Measurements from ENCODE around the gene TRAF3IP3. TPM values are rescaled to one million over a fixed set of nuclear protein-coding genes. Genes with fewer than 3 reads are reported as not detected.

The TRAF3IP3 gene
- total RNA-seq, 1 experiment from 2014 or later = not detected

- H3K27ac Mint-ChIP-seq (ENCODE audit: unreplicated experiment) = no peak overlapping the region
- Histone ChIP-seq H3K36me3 (ENCODE audit: control insufficient read depth, insufficient read depth, low read length) (no peaks in the 10 kb centered on the region), H3K4me3 (ENCODE audit: low read depth, low read length) (no peak overlapping the region), H3K9me3 (no peaks in the 10 kb centered on the region), H3K27me3 (replicated peaks; ENCODE audit: control insufficient read depth, insufficient read depth, low read length) (no peaks in the 10 kb centered on the region), H3K4me1 (no peaks in the 10 kb centered on the region)
- no peak for TF ChIP-seq CTCF (IDR thresholded peaks at IDR 0.05; ENCODE audit: insufficient read depth in 1 of 2, low read depth in 1 of 2, low read length in 1 of 2, severe bottlenecking in 1 of 2, unreplicated experiment in 1 of 2)
- no peaks in the 10 kb centered on the region for H3K9me3 Mint-ChIP-seq (ENCODE audit: unreplicated experiment)
- no peaks in the 10 kb centered on the region for H3K4me1 Mint-ChIP-seq (ENCODE audit: low read depth, unreplicated experiment)
- no TSS peak for BruUV-seq (replicated peaks)
- CTCF ChIA-PET = interaction anchor here (0.7 kb wide), 1 partner anchor 11 kb away, joined by 3 read pairs; no protein-coding TSS in a partner anchor
- DNase-seq = no peak
- no peaks in the 10 kb centered on the region for H3K36me3 Mint-ChIP-seq (ENCODE audit: insufficient read depth, unreplicated experiment)
- POLR2A ChIA-PET = no interaction called here
- H3K27me3 Mint-ChIP-seq (ENCODE audit: insufficient read depth, unreplicated experiment) = peaks cover 12% of the 10 kb centered on the region
- intact Hi-C loops (cut with micrococcal nuclease; ENCODE audit: unreplicated experiment) = no loop called here
- no peak overlapping the region for H3K4me3 Mint-ChIP-seq (ENCODE audit: unreplicated experiment)
Observed at GRCh38 chr1:209737118-209737505, 18.7 kb upstream of the TRAF3IP3 start.

GRCh38 chr1:209738270-209738669 lies 17.6 kb upstream of the TRAF3IP3 start:
- no peak for DNase-seq

GRCh38 chr1:209741193-209741592 lies 14.7 kb upstream of the TRAF3IP3 start:
- peaks cover 3% of the 10 kb centered on the region for H3K4me1 Mint-ChIP-seq (ENCODE audit: low read depth, unreplicated experiment)
- Histone ChIP-seq H3K27me3 (replicated peaks; ENCODE audit: control insufficient read depth, insufficient read depth, low read length) (no peaks in the 10 kb centered on the region), H3K36me3 (ENCODE audit: control insufficient read depth, insufficient read depth, low read length) (no peaks in the 10 kb centered on the region), H3K9me3 (no peaks in the 10 kb centered on the region), H3K4me3 (ENCODE audit: low read depth, low read length) (no peak overlapping the region), H3K4me1 (peaks cover under 1% of the 10 kb centered on the region)
- no peak for DNase-seq
- BruUV-seq (replicated peaks) = no TSS peak
- H3K4me3 Mint-ChIP-seq (ENCODE audit: unreplicated experiment) = no peak overlapping the region
- no peak overlapping the region for H3K27ac Mint-ChIP-seq (ENCODE audit: unreplicated experiment)
- intact Hi-C loops (cut with micrococcal nuclease; ENCODE audit: unreplicated experiment) = no loop called here
- H3K9me3 Mint-ChIP-seq (ENCODE audit: unreplicated experiment) = no peaks in the 10 kb centered on the region
- ChIA-PET CTCF (no interaction called here), POLR2A (no interaction called here)
- H3K36me3 Mint-ChIP-seq (ENCODE audit: insufficient read depth, unreplicated experiment) = no peaks in the 10 kb centered on the region
- peaks cover 5% of the 10 kb centered on the region for H3K27me3 Mint-ChIP-seq (ENCODE audit: insufficient read depth, unreplicated experiment)
- TF ChIP-seq CTCF (IDR thresholded peaks at IDR 0.05; ENCODE audit: insufficient read depth in 1 of 2, low read depth in 1 of 2, low read length in 1 of 2, severe bottlenecking in 1 of 2, unreplicated experiment in 1 of 2) = no peak

More at GRCh38 chr1:209738270-209738669, 17.6 kb upstream of the TRAF3IP3 start:
- POLR2A ChIA-PET = no interaction called here
- no peaks in the 10 kb centered on the region for H3K27me3 ChIP-seq (replicated peaks; ENCODE audit: control insufficient read depth, insufficient read depth, low read length)
- no peak for TF ChIP-seq CTCF (IDR thresholded peaks at IDR 0.05; ENCODE audit: insufficient read depth in 1 of 2, low read depth in 1 of 2, low read length in 1 of 2, severe bottlenecking in 1 of 2, unreplicated experiment in 1 of 2)
- BruUV-seq (replicated peaks) = no TSS peak
- no peaks in the 10 kb centered on the region for H3K9me3 ChIP-seq
- H3K4me3 Mint-ChIP-seq (ENCODE audit: unreplicated experiment) = no peak overlapping the region
- H3K36me3 ChIP-seq (ENCODE audit: control insufficient read depth, insufficient read depth, low read length) = no peaks in the 10 kb centered on the region
- H3K27me3 Mint-ChIP-seq (ENCODE audit: insufficient read depth, unreplicated experiment) = peaks cover 9% of the 10 kb centered on the region
- no peaks in the 10 kb centered on the region for H3K4me1 Mint-ChIP-seq (ENCODE audit: low read depth, unreplicated experiment)
- no peaks in the 10 kb centered on the region for H3K9me3 Mint-ChIP-seq (ENCODE audit: unreplicated experiment)
- intact Hi-C loops (cut with micrococcal nuclease; ENCODE audit: unreplicated experiment) = no loop called here
- H3K4me1 ChIP-seq = no peaks in the 10 kb centered on the region
- H3K36me3 Mint-ChIP-seq (ENCODE audit: insufficient read depth, unreplicated experiment) = no peaks in the 10 kb centered on the region
- no peak overlapping the region for H3K27ac Mint-ChIP-seq (ENCODE audit: unreplicated experiment)
- CTCF ChIA-PET = no interaction called here
- no peak overlapping the region for H3K4me3 ChIP-seq (ENCODE audit: low read depth, low read length)

Data from Caco-2 (cell line).